ENCODE measurements around the gene DNAJC30.
A peak's percentile ranks its signal among the peaks of the same experiment; 100 is the strongest.
"Not testable (repeated sequence)": the region's sequence is repeated elsewhere in the genome, so short reads cannot be mapped to it uniquely, and the experiment has no call there.

Gene DNAJC30

GRCh38 chr7:73721377-73721817 is 38.1 kb upstream of the DNAJC30 start:
- H3K4me2 ChIP-seq (ENCODE audit: low read length) = no peak overlapping the region
- no peak overlapping the region for H3K27ac ChIP-seq (ENCODE audit: low read length)
- H2AFZ ChIP-seq (ENCODE audit: low read depth, low read length) = no peak overlapping the region
- no peaks in the 10 kb centered on the region for H3K36me3 ChIP-seq (replicated peaks; ENCODE audit: low read depth, low read length)
- peaks cover 4% of the 10 kb centered on the region; the same call in 1 of the 2 replicates for H4K20me1 ChIP-seq (ENCODE audit: insufficient read depth, low read length)
- peaks cover 11% of the 10 kb centered on the region for H3K4me1 ChIP-seq (ENCODE audit: low read length)
- no peak overlapping the region for H3K4me3 ChIP-seq (ENCODE audit: low read length)
- H3K9ac ChIP-seq (ENCODE audit: low read length) = no peak overlapping the region
- TF ChIP-seq EZH2phosphoT487 (IDR thresholded peaks at IDR 0.05; ENCODE audit: low read depth) (no peak), CTCF (IDR thresholded peaks at IDR 0.05; ENCODE audit: low read depth, low read length) (no peak)
- 0 out of 2 replicates have a peak, but pooled peaks cover 3% of the 10 kb centered on the region for H3K27me3 ChIP-seq (ENCODE audit: low read depth, low read length)
- H3K9me3 ChIP-seq (ENCODE audit: insufficient read depth, low read length) = no peaks in the 10 kb centered on the region
- H3K79me2 ChIP-seq (ENCODE audit: low read length) = peaks cover 5% of the 10 kb centered on the region; the same call in 1 of the 2 replicates

- not testable (repeated sequence) for H3K36me3 ChIP-seq (replicated peaks; ENCODE audit: low read depth, low read length); H3K27me3 ChIP-seq (ENCODE audit: low read depth, low read length); H3K79me2 ChIP-seq (ENCODE audit: low read length); H2AFZ ChIP-seq (ENCODE audit: low read depth, low read length); H4K20me1 ChIP-seq (ENCODE audit: insufficient read depth, low read length); H3K9ac ChIP-seq (ENCODE audit: low read length); H3K4me2 ChIP-seq (ENCODE audit: low read length); H3K27ac ChIP-seq (ENCODE audit: low read length); H3K9me3 ChIP-seq (ENCODE audit: insufficient read depth, low read length); H3K4me3 ChIP-seq (ENCODE audit: low read length)
- H3K4me1 ChIP-seq (ENCODE audit: low read length) = peaks cover 11% of the 10 kb centered on the region
These were observed 37.2 kb upstream of the DNAJC30 start for GRCh38 chr7:73720443-73720842.

GRCh38 chr7:73719806-73720169 is 36.5 kb upstream of the DNAJC30 start:
- Histone ChIP-seq H3K9me3 (ENCODE audit: insufficient read depth, low read length) (no peaks in the 10 kb centered on the region), H3K79me2 (ENCODE audit: low read length) (peaks cover 5% of the 10 kb centered on the region; the same call in 1 of the 2 replicates), H4K20me1 (ENCODE audit: insufficient read depth, low read length) (peaks cover 4% of the 10 kb centered on the region; the same call in 1 of the 2 replicates), H3K27me3 (ENCODE audit: low read depth, low read length) (0 out of 2 replicates have a peak, but pooled peaks cover 3% of the 10 kb centered on the region), H3K4me3 (ENCODE audit: low read length) (peak overlapping the region; percentile 78), H3K36me3 (replicated peaks; ENCODE audit: low read depth, low read length) (no peaks in the 10 kb centered on the region), H3K4me1 (ENCODE audit: low read length) (peaks cover 11% of the 10 kb centered on the region), H2AFZ (ENCODE audit: low read depth, low read length) (peak overlapping the region; percentile 65; the same call in 1 of the 2 replicates), H3K9ac (ENCODE audit: low read length) (no peak overlapping the region), H3K27ac (ENCODE audit: low read length) (no peak overlapping the region), H3K4me2 (ENCODE audit: low read length) (peak overlapping the region; percentile 89)
- no peak for TF ChIP-seq EZH2phosphoT487 (IDR thresholded peaks at IDR 0.05; ENCODE audit: low read depth)
- no peak for TF ChIP-seq CTCF (IDR thresholded peaks at IDR 0.05; ENCODE audit: low read depth, low read length)

GRCh38 chr7:73718905-73719805 is 35.9 kb upstream of the DNAJC30 start, which contains the start of gene STX1A:
STX1A (minus strand) TSS chr7:73719669; CDS start chr7:73719631, 38 bp downstream.
- H3K4me2 ChIP-seq (ENCODE audit: low read length) = peak within 1 kb of the TSS; percentile 89
- H3K79me2 ChIP-seq (ENCODE audit: low read length) = peaks cover 5% of the 10 kb centered on the region; the same call in 1 of the 2 replicates
- peak within 1 kb of the TSS; percentile 65; the same call in 1 of the 2 replicates for H2AFZ ChIP-seq (ENCODE audit: low read depth, low read length)
- peak within 1 kb of the TSS; percentile 93 for H3K4me3 ChIP-seq (ENCODE audit: low read length)
- no peaks in the 10 kb centered on the region for H3K36me3 ChIP-seq (replicated peaks; ENCODE audit: low read depth, low read length)
- TF ChIP-seq EZH2phosphoT487 (IDR thresholded peaks at IDR 0.05; ENCODE audit: low read depth) (no peak), CTCF (IDR thresholded peaks at IDR 0.05; ENCODE audit: low read depth, low read length) (no peak)
- peaks cover 4% of the 10 kb centered on the region; the same call in 1 of the 2 replicates for H4K20me1 ChIP-seq (ENCODE audit: insufficient read depth, low read length)
- no peak within 1 kb of the TSS for H3K27ac ChIP-seq (ENCODE audit: low read length)
- H3K27me3 ChIP-seq (ENCODE audit: low read depth, low read length) = 0 out of 2 replicates have a peak, but pooled peaks cover 3% of the 10 kb centered on the region
- peak within 1 kb of the TSS; percentile 77 for H3K9ac ChIP-seq (ENCODE audit: low read length)
- peaks cover 11% of the 10 kb centered on the region for H3K4me1 ChIP-seq (ENCODE audit: low read length)
- no peaks in the 10 kb centered on the region for H3K9me3 ChIP-seq (ENCODE audit: insufficient read depth, low read length)

Data from OCI-LY3 (cell line).